OCI-LY1 (cell line): ENCODE results near the gene ASB13.

ENCODE experiments used
- CTCF ChIP-seq: fragments of 200-600 bp; sonication (generic), shearing (Covaris generic); IDR thresholded peaks from 2 replicates; pipeline ENCODE4 v1.5.1; 2017; ENCODE audit warnings: mild to moderate bottlenecking, antibody characterized with exemption, low read length, moderate library complexity, mixed read lengths
- EZH2 ChIP-seq: fragments of 200-600 bp; sonication (generic), shearing (Covaris generic); IDR thresholded peaks from 2 replicates; pipeline ENCODE4 v1.8.0; 2017; ENCODE audit warnings: borderline replicate concordance, mixed run types, mild to moderate bottlenecking, antibody characterized with exemption, low read length, moderate library complexity, mixed read lengths

GRCh38 chr10:5599613-5600520, 66.5 kb downstream of the ASB13 start:
- TF ChIP-seq CTCF: no peak
- no peak for TF ChIP-seq EZH2
